ENCODE measurements around the gene SLC3A2.

The SLC3A2 gene

DNA sequence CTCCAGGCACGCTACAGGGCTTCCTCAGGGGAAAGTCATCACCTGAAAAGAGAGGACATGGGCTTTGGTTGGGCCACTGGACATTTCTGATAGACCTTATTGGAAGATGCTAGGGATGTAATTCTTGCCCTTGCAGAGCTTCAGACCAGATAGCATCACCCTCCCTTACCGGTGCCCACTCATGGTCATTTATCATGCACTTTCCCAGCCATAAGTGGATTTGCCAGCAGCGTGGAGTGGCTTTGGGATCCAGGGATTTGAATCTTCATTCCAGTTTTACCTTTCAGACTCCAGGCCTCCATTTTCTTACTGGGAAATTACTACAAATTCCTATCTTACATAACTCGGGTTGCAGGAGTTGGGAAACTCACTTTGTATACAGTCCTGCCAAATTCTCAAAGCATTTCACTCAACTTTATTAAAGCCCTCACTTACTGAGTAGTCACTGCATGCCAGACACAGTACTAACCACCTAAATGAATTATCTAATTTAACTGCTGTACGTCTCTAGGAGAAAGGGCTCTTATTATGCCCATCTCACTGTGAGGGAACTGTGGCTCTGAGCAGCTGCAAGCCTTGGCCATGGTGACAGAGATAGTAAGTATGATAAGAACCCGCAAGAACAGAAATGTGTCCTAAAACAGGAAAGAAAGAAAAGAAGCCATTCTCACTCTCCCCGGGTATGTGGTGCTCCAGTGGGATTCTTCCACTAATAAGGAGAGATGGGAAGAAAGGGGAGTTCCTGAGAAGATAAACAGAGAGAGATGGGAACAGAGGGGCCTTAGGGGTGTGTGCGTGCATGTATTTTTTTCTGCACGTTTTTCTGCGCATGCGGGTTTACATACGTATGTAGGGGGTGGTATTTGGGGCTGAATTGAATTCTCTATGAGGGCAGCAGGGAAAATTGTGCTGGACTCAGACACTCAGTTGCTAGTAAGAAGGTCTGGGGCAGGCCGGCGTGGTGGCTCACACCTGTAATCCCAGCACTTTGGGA, 30.7 kb downstream of the SLC3A2 start:
- no peak for DNase-seq

DNA sequence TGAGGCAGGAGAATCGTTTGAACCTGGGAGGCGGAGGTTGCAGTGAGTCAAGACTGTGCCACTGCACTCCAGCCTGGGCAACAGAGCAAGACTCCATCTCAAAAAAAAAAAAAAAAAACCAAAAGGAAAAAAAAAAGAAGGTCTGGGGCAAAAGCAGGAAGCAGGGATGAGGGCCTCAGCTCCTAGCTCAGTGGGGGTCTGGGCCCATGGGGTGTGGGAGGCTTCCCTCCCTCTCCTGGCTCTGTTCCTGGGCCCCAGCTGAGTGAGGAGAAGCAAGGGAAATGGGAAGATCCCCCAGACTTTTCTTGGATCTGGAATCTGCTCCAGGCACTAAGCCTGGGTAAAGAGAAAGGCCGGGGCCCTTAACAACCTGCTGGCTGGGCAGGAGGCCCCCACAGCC, 31.6 kb downstream of the SLC3A2 start:
- no peak for DNase-seq

DNA sequence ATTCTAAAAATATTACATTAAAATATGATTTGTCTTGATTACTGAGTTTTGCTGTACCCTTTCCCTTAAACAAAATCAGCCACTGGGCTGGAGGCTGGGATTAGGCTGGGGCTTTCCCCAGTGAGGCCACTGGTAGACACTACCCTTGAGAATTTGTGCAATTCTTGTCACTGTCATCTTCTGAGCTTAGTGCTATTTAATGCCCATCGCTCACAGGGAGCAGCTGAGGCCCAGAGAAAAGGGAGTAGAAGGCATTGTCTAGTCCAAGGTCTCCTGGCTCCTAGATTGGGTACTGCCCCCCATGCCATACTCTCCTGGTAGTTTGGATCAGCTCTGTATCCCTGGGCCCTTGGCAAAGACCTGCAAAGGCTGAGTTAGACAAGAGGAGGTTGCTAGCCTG, 33.7 kb downstream of the SLC3A2 start:
- DNase-seq, result no peak

DNA sequence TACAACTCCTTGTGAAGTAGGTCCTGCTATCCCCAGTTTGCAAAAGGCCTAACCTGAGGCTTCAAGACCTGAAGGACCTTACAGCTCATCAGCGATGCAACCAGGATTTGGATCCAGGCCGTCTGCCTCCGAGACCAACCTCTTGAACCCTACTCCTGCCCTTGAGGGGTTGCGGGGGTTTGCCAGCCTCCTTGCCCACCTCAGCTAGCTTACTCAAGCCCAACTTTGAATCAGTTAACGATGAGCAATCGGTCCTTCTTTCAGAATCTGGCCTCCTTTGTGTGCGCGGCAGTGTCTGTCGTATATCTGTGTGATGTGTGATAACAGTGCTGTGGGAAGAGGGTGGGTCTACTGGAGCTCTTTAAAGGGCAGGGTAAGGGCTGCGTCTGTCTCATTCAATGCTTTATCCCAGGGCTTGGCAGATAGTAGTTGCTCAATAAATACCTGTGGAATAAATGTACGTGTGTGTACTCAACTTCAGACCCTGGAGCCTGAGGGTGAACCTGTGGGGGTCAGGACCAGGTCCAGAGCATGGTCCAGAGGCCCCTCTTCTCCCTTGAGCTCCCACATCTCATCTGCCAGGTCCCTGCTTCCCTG, 37.3 kb downstream of the SLC3A2 start:
- DNase-seq, result no peak

DNA sequence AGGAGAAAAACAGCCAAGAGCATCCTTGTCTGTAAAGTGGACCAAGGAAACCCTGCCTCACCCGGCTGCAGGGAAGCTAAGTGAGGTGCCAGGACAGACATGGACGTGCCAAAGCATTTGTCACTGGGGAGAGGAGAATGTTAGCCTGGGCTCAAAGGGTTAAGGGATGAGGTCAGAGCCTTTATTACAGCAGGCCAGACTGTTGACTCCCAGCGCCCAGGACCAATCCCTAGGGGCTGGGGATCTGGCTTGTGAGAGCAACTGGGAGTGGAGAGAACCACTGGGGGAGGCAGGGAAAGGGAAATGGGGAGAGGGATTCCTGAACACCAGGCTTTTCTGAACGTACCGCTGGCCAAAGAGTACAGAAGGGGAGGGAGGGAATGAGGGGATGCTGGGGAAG, 37.8 kb downstream of the SLC3A2 start:
- DNase-seq, result no peak

DNA sequence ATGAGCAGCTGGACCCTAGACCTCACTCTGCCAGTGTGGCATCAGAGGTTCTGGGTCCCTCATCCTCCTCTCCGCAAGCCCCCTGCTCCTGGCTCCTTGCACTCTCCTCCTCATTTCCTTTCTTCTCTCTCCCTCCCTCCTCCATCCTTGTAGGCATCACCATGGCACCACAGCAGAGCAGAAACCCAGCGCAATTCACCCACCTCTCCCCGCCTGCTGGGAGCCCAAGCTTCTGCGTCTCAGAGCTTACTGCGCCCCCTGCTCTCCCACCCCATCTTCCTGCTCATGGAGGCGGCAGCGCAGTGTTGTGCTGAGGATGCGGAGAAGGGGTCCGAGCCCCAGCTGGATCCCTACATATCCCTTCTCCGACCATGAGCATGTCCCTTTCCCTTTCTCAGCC, 38.8 kb downstream of the SLC3A2 start:
- no peak for DNase-seq

DNA sequence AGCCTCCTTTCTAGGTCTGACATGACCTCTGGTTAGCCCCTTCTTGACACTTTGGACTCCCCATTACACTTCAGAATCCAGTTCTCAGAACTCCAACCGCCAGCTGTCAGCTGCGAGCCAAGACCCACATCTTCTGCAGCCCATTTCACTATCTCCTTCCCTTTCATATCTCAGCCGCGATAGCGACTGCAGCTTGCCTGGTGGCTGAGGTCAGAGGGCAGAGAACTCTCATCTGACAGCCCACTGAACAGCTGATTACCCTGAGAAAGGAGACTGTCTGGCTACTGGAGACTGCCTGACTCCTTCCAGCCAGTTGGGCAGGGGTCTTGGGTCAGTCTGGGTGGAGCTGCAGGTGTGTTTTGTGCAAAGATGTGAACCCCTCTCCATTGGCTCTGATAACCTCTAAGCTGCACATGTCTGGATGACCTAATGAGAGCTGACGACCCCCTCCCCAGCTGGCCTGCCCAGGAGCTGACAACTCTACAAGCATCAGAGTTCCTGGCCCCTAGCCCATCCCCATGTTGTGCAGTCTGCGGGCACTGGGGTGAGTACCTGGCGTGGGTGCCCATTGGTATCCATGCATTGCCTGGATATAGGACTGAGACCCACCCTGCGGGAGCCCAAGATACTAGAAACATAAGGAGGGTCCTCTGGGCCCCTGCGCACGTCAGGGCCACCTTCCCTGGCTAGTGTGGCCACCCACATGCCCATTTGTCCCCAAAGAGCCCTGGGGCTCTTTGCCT, 39.4 kb downstream of the SLC3A2 start:
- DNase-seq, result no peak

DNA sequence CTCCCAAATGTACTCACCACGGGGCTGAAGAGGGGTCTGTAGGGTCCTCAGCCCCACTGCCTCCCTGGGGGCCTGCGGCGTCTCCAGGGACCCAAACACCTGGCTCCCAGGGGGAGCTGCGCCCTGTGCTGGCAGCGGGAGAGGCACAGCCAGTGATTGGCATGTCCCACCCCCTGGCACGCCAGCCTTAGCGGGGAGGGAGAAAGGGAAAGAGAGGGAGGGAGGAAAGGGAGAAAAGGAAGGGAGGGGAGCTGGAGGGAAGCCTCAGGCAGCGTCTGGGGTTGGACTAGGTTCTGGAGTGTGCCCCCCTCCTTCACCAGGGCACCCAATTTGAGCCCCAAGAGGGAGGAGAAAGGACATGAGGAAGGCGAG, 40.5 kb downstream of the SLC3A2 start, which contains the start of gene CHRM1:
Gene CHRM1 (minus strand): TSS at position 163 of the 372 bp plus-strand sequence. CDS start 10,263 bp downstream, outside the sequence.
- no peak for DNase-seq

DNA sequence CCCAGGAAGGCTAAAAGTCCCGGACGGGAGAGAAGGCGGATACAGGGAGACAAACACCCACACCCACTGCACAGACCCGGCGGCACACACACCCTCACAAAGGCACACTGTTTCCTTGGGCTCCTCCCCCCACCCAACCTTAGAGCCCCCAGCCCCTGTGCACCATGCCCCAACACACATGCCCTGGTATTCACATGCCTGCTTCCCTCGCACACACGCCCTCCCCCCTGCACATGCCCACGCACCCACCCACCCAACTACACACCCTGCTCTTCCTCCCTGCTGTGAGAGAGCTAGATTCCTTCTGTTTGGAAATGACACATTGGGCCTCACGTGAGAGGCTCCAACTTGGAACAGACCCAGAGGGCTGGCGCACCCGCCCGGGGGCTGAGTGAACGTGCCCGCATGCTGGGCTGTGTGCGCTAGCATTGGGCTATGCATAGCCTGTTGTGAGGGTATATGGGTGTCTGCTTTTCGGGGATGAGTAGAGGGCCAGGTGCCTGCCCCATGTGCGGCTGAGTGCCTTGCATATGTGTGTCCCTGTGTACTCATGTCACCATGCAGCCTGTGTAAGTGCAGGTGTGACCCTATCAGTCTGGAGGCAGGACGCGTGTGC, 41.0 kb downstream of the SLC3A2 start:
- DNase-seq, result no peak

DNA sequence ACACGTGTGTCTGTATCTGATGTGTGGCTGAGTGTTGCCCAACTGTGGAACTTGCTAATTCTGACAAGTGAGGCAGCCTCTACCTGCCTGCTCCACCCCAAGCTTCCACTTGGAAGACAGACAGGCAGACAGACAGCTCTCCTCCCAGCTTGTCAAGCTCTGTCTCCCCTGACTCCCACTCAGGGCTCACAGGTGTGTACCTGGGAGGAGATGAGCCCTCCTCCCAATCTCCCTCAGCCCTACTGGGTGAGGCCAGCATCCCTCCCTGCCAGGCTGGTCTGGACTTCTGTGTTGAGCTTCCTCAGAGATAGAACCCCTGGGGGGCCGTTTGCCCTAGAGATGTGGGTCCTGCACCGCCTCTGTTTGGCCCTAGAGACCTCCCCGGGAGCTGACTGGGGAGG, 41.5 kb downstream of the SLC3A2 start:
- no peak for DNase-seq

DNA sequence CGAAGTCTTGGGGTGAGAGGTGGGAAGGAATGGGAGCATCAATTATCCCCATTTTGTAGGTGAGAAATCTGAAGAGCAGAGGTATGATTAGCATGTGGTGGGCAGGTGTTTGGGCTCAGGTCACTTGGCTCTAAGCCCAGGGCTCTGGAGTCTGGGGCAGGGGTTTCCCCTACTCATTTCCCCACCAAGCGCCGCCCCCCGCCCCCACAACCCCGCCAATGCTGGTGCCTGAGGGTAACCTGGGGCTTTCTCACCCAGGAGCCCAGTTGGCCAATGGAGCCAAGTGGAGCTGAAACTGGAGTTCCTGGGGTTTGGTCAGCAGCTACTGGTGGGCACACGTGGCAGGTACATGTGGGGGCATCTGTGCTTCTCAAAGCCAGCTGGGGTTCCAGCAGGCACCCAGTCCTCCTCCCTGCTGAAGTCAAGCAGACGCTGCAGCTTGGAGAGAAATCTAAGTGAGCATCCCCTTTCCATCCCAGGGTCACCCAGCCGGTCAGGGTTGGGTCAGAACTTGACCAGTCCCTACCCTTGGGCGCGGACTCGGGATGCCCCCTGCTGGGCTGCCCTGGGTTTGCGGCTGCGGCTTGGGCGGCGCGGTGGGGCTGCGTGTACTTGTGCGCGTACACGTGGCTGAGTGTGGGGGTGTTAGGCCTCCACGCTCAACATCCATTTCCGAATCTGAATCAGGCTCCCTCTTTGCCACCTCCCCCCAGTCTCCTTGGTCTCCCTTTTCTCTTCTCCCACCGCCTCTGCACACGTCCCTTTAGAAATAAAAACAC, 42.1 kb downstream of the SLC3A2 start:
- DNase-seq, result no peak

DNA sequence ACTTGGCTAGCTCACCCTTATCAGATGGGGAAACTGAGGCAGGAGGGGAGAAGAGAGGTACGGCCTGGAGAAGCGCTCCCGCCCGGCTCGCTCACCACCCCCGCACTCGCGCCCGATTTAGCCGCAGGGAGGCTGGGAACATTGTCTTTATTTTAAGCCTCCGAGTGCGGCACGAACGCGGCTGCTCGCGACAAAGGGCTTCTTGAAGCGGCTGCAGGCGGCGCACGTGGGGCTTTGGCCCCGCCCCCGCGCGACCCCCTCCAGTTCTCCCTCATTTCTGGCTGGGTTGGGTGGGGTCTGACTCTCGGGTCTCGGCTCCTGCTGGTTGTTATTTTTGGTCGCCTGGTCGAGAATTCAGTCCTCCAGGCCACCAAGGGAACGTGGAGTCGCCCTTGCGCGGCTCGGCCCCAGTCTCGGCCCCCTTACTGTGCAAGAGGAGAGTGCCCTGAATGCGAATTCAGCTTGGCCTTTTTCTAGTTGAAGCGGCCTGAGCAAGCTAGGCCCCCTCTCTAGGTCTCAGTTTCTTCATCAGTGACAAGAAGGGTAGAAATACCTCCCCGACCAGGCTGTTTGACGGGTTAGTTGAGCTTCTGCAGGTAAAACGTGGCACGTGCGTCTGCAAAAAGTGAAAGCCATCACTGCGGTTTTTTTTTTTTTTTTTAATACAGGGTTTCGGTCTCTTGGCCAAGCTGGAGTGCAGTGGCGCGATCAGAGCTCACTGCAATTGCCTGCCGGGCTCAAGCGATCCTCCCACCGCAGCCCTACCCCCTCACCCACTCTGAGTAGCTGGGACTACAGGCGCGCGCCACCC, 43.1 kb downstream of the SLC3A2 start:
- no peak for DNase-seq

DNA sequence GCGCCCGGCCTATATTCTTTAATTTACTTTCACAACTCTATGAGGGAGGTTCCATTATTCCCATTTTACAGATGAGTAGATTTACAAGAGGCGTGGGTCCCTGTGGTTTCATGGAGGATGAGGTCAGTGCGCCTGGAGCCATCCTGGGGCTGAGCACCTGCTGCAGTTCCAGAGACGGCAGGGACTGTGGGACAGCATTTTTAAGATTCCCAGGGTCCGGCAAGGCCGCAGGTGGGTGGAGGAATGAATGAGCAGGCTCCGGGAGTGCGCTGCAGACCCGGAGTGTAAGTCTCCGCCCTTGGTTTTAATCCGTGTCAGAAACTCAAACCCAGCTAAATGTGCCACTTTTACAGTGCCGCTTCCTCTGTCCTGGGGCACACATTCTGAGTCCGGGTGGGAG, 44.6 kb downstream of the SLC3A2 start:
- DNase-seq, result no peak

DNA sequence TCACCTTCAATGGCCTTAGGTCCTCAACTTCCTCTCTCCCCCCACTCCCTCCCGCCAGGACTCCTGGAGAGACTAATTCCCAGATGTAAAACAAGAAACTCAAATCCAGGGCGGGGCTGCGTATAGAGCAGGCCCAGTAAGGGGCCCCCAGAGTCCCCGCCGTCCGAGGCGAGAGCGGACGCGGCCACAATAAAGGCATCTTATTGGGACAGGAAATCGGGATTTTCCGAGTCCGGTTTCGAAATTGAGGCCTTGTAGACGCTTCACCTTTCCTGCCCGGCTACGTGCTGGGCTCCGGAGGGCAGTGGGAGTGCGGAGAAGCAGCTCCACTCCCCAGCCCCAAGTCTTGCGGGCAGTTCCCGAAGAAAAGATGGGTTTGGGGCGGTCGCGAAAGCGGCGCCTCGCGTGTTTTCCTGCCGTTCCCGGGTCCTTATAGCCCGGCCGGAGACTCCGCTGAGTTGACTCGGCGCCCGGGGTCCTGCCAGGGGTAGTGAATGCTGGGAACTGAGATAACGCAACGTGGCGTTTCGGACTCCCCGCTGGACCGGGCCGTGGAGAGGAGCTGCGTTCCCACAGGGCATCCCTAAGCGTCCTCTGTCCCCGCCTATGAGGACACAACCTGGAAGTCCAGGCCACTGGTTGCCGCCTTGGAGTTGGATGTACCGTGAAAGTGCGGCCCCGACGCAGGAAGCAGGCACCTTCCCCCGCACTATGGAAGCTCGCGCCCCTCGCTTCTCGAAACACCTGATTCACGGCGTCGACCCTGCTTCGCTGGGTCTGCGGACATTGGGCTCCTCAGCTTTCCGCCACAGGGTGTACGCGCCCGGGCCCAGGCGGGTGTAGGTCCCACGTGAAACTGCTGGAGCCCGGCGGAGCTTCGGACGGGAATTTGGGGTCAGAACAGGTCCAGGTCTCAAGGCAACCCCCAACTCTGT, 45.3 kb downstream of the SLC3A2 start:
- DNase-seq, result no peak

DNA sequence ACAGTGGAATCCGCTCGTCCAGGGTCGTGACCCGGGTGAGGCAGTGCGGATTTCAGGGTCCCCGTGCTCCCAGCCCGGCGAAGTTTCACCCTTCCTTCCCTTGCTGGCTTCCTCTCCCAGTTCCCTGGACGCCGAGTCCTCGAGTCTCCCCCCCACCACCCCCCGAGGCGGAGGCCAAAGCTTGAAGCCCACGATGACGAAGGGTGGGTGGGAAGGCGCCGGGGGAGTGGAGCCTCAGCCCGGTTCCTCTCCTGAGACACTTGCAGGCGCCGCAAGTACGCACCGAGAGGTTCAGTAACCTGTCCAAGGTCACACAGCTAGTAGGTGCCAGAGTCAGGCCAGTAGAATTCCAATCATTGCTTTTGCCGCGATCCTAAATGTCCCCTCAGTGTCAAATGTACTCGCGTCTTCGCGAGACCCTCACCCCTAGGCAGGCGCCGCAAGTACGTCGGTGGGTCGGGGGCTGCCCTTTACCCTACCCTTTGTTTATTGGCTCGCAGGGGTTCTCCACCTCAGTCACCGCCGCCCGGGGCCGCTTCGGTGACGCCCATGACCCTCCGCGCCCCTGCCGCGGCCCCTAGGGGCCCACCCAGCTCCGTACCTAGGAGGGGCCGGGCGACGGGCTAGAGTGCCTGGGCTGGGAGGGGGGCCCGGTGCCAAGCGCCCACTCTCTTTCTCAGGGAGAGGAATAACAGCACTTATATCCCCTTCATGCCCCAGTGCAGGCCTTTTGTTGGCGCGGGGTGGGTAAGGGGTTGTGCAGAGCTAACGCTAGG, 46.2 kb downstream of the SLC3A2 start:
- no peak for DNase-seq

DNA sequence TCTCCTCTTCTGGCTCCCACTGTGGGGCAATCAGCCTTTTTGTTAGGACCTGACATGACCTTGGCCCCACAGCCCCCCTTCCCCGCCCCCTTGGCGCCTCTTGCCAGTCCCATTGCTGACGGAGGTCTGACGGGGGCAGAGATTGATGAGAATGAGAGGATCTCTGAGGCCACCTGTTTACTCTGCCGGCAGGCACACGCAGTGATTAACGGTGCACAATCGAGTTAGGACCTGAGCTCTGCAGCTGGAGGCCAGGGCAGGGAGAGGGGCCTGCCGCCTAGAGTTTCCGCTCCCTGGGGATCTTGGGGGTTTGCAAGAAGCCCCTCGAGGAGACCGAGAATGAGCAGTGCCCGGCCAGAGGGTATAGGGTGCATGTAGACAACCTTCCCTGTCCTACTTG, 47.3 kb downstream of the SLC3A2 start:
- no peak for DNase-seq

DNA sequence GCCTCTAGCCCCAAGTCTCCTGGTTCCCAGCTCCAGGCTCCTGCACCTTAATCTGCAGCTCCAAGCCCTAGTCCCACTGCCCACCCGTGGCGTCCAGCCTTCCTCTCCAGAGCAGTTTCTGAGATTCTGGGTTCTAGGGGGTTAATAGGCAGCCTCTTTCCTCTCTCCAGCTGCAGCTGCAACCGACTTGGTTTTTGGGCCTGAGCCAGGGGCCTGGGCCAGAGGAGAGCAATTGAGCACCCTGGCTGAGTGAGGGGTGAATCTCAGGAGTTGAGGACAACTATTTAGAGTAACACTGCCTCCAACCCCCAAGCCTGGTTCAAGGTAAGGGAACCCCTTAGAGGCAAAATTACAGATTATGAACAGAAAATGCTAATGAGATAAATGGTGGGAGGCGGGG, 49.5 kb downstream of the SLC3A2 start:
- DNase-seq, result no peak

DNA sequence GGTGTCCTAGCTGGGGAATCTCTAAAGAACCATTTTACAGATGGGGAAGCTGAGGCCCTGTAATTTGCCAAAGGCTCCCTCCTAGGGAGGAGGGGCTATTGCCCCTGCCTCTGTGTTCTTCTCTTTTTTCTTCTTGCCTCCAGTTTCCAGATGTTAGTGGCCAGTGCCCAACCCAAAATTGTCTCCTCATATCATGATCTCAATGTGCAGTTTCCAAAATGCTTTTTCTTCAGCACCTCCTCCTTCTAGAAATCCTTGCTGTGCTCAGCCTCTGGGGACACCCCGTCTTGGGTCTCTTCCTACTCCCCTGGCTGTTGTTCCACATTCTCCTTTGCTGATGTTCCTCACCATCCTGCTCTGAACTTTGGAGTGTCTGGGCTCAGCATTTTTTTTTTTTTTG, 50.0 kb downstream of the SLC3A2 start:
- no peak for DNase-seq

DNA sequence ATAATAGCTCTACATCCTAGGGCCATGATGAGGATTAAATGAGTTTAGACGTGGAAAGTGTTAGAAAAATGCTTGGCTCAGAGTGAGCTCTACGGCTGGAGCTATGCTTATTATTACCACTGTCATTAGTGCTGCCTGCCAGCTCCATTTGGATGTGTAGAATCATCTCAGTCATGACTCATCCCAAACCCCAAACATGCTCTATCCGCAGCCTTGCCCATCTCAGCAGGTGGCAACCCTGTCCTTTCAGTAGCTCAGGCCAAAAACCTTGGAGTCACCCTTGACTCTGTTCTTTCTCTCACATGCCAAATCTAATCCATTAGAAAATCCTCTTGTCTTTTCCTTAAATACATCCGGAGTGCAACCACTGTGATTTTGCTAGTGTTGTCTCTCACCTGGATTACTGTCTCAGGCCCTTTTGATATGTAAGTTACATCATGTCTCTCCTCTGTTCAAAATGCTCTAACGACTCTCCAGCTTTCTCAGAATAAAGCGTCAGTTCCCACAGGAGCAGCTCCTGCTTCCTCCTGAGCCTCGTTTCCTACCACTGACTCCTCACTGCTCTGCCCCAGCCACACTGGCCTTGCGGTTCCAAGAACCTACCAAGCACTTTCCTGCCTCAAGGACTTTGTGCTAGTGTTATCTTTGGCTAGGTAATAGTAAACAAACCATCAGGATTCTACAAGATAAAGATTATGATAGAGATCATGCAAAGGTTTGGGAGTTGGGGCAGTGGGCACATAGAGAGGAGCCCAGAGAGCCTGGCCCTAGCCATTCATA, 51.0 kb downstream of the SLC3A2 start:
- DNase-seq, result no peak

Measured in activated gamma-delta T cell treated with Interleukin-2 at 50 U/mL for 16 hours (primary cell).